ENCODE data around the gene TDRKH.
"Not testable (repeated sequence)": the region's sequence is repeated elsewhere in the genome, so short reads cannot be mapped to it uniquely, and the experiment has no call there.

Gene TDRKH

GRCh38 chr1:151777317-151777716 is 13.0 kb downstream of the TDRKH start:
- no peak for DNase-seq
- TF ChIP-seq GATA1 (IDR thresholded peaks at IDR 0.05; ENCODE audit: low read depth, low read length) (no peak), POLR2A (IDR thresholded peaks at IDR 0.05; ENCODE audit: low read length) (no peak)

- DNase-seq, result no peak
- TF ChIP-seq GATA1 (IDR thresholded peaks at IDR 0.05; ENCODE audit: low read depth, low read length), result no peak
- TF ChIP-seq POLR2A (IDR thresholded peaks at IDR 0.05; ENCODE audit: low read length), result no peak
Observed at GRCh38 chr1:151776665-151777062, 13.6 kb downstream of the TDRKH start.

- TF ChIP-seq GATA1 (IDR thresholded peaks at IDR 0.05; ENCODE audit: low read depth, low read length), result no peak
- no peak for TF ChIP-seq POLR2A (IDR thresholded peaks at IDR 0.05; ENCODE audit: low read length)
- peak in 1 of 2 experiments; percentile 12 for DNase-seq
Observed at GRCh38 chr1:151775894-151776664, 14.2 kb downstream of the TDRKH start.

- no peak for TF ChIP-seq POLR2A (IDR thresholded peaks at IDR 0.05; ENCODE audit: low read length)
- no peak for TF ChIP-seq GATA1 (IDR thresholded peaks at IDR 0.05; ENCODE audit: low read depth, low read length)
Observed at GRCh38 chr1:151774256-151774922, 15.9 kb downstream of the TDRKH start.

GRCh38 chr1:151773702-151774101 is 16.6 kb downstream of the TDRKH start:
- DNase-seq, result peak in 1 of 2 experiments; percentile 34
- TF ChIP-seq POLR2A (IDR thresholded peaks at IDR 0.05; ENCODE audit: low read length) (no peak), GATA1 (IDR thresholded peaks at IDR 0.05; ENCODE audit: low read depth, low read length) (no peak)

More at GRCh38 chr1:151774256-151774922, 15.9 kb downstream of the TDRKH start:
- peak; percentile 78 to 88 for DNase-seq

- DNase-seq, result not testable (repeated sequence)
Observed at GRCh38 chr1:151769270-151769669, 21.0 kb downstream of the TDRKH start.

- DNase-seq, result not testable (repeated sequence)
Observed at GRCh38 chr1:151768351-151769066, 21.8 kb downstream of the TDRKH start.

- DNase-seq, result peak in 1 of 2 experiments; percentile 48
- TF ChIP-seq POLR2A (IDR thresholded peaks at IDR 0.05; ENCODE audit: low read length), result no peak
- TF ChIP-seq GATA1 (IDR thresholded peaks at IDR 0.05; ENCODE audit: low read depth, low read length), result no peak
Observed at GRCh38 chr1:151763990-151764389, 26.3 kb downstream of the TDRKH start.

- peak; percentile 90 to 92 for DNase-seq
- TF ChIP-seq POLR2A (IDR thresholded peaks at IDR 0.05; ENCODE audit: low read length) (peak; percentile 76), GATA1 (IDR thresholded peaks at IDR 0.05; ENCODE audit: low read depth, low read length) (no peak)
Observed at GRCh38 chr1:151762941-151763921, 27.1 kb downstream of the TDRKH start, which contains the start of gene MRPL9. MRPL9 (minus strand) TSS chr1:151763496; CDS start chr1:151763479, 17 bp downstream.

- no peak for TF ChIP-seq POLR2A (IDR thresholded peaks at IDR 0.05; ENCODE audit: low read length)
- TF ChIP-seq GATA1 (IDR thresholded peaks at IDR 0.05; ENCODE audit: low read depth, low read length), result no peak
- DNase-seq, result no peak
Observed at GRCh38 chr1:151760597-151761385, 29.5 kb downstream of the TDRKH start.

GRCh38 chr1:151759241-151759640 is 31.1 kb downstream of the TDRKH start:
- TF ChIP-seq POLR2A (IDR thresholded peaks at IDR 0.05; ENCODE audit: low read length) (no peak), GATA1 (IDR thresholded peaks at IDR 0.05; ENCODE audit: low read depth, low read length) (no peak)
- no peak for DNase-seq

GRCh38 chr1:151756291-151756690 is 34.0 kb downstream of the TDRKH start:
- no peak for DNase-seq
- TF ChIP-seq POLR2A (IDR thresholded peaks at IDR 0.05; ENCODE audit: low read length), result no peak
- TF ChIP-seq GATA1 (IDR thresholded peaks at IDR 0.05; ENCODE audit: low read depth, low read length), result no peak
